Activated CD8-positive, alpha-beta memory T cell treated with anti-CD3 and anti-CD28 coated beads, Interleukin-2, amount 50 U/mL, for 1 hour (primary cell): ENCODE data around the gene ADGRL1.

Source experiments
- DNase-seq: peaks from one replicate; pipeline ENCODE4 v3.0.0-alpha.2; 2020; ENCODE audit errors: extremely low read depth

The ADGRL1 gene

DNA sequence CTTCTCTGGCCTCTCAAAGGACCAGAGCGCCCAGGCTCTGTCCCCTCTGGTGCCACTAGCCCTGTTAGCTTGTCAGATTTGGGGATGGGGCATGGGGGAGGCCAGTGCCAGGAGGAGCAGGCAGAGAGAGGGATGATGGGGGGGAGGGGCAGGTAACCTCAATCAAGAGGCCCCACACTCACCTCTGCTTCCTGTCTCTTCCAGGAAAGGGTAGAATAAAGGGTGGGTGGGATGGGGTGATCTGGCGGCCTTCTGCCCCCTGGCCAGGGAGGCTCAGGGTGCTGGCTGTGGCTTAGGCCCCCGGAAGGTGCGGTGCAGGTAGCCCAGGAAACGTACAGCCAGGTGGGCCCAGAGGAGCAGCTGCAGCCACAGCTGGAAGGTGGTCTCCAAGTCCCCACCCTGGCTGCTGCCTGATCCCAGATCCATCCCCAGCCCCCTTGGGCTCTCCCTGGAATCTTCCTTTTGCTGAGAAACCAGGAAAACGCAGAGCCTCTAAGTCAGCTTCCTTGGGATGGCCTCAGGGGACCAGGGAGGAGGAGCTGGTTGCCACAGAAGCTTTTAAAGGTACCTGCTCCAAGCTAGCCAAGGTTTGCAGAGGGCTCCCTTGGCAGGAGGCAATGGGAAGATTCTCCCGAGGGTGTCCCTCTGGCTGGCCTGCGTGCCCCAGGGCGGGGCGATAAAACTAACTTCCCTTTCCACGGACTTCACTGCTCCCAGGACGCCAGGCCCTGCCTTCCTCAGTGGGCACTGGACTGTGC is 93.7 kb downstream of the ADGRL1 start:
- DNase-seq: no peak

DNA sequence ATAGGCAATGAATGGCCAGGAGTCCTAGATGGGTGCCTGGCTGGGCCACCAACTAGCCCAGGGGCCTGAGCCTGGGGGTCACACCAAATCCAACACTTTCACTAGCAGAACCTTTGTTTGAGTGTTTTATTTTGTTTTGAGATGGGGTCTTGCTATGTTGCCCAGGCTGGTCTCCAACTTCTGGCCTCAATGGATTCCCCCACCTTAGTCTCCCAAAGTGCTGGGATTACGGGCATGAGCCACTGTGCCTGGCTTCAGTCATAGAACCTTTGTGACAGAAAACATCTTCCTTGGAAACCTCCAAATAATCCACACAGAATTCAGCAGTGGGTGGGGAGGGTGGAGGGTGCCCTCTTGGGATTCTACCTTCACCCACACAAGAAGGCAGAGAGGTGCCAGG is 94.5 kb downstream of the ADGRL1 start:
- no peak for DNase-seq

DNA sequence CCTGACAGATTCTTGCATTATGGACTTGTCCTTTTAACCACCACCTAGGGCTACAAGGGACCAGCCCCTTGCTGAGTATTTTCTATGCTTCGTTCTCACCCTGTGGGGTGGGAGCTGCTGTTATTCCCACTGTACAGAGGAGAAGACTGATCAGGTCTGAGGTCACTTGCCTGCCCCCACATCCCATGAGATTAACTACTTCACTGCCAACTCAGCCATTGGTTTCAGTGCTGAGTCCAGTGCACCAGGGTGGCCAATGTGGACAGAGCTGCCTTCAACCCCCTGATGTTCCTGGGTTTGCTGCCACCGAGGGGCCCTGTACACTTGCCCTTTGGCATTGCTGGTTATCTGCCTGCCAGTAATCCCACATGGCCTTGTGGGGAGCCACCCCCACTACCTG is 95.3 kb downstream of the ADGRL1 start:
- no peak for DNase-seq

DNA sequence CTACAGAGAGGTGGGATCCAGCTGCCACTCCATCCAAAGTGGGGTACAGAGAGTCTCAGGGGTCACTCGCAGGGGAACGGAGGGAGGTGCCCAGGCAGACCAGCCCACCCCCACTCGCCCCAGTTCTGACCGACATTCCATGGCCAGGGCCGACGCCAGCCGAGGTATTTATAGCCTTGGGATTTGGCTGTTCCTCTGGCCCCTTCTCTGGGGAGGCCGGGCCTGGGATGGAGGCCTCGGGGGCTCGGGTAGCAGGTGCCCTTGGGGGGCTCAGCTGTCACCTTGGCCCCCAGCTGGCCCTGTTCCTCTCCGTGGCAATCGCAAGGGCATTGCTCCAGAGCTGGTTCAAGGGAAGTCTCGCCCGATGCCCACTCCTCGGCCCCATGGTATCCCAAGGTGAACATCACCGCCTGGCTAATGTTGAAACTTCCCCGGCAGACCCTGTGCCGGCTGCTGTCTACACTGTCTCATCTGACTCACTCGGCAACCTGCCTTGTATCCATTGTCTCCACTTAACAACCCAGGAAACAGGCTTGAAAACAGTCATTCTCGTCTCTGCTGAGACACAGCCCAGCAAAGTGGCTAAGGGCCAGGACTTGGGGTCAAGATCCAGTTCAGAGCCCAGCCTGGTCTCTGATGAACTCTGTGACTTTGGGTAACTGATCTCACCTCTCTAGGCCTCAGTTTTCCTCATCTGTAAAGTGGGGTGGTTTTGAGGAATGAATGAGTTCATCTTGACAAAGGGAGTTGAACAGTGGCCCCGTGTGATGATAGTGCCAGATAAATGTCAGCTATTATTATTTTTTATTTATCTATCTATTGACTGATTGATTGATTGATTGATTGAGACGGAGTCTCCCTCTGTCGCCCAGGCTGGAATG is 98.1 kb downstream of the ADGRL1 start:
- no peak for DNase-seq

DNA sequence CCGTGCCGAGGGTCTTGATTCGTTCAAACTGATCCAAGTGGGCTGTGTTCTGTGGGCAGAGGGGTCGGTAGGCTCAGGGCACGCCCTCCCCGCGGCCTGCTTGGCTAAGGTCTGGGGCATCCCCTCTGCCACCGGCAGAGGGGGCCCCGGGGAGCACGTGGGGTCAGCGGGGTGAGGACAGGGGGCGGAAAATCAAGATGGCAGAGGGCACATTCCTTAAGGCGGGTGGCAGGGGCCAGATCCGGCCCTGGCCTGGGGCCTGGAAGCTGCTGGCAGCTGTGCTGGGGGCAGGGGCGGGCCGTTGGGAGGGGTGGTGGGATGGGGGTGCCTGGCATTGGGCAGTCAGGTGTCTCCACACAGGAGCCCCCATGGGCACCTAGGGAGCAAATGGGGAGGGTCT is 99.1 kb downstream of the ADGRL1 start:
- DNase-seq: no peak

DNA sequence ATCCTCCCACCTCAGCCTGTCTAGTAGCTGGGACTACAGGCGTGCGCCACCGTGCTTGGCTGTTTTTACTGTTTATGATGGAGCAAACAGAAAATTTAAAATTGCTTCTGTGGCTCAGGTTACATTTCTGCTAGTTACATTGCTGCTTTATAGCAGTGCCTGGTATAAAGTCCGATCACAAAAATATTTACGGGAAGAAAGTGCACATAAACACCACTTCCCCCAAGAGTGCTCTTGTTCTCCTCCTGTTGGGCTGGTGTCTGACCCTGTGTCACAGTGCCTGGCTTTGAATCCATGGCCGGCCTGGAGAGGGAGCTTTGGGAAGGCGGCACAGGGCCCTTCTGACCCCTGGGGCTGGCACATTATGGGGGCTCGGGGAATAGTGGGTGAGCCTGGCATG is 100.3 kb downstream of the ADGRL1 start:
- DNase-seq: no peak

DNA sequence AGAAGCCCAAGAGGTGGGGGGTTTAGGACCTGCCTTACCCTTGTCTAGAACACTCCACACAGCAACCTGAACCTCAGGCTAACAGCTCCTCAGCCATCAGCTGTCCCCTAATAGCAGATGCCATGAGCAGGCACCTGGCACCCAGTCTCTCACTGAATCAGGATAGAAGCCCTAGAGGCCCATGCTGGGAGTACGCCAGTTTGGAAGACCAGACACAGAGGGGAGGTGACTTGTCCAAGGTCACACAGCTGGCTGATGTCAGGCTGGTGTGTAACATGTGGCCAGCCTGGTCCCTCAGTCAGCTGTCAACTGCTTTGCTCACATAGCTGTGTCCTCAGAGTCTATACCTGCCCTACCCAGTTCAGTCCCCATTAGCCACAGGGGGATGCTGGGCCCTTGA is 102.7 kb downstream of the ADGRL1 start:
- DNase-seq: no peak

DNA sequence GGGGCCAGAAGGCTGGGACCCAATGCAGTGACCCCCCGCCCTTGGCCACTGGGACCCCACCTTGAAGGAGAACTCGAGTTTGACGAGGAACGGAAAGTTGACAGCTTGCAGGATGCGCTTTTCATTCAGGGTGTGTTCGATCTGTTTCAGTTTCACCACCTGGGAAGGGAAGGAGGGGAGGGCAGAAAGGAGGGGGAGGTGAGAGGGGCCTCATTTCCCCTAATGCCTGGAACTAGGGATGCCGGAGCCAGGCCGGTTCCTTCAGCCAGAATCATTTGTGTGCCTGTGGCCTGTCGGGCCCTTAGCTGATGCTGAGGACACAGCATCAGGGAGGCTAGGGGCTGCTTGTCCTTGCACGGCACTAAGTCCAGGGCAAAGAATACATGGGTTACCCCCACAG is 103.2 kb downstream of the ADGRL1 start:
- DNase-seq: no peak

DNA sequence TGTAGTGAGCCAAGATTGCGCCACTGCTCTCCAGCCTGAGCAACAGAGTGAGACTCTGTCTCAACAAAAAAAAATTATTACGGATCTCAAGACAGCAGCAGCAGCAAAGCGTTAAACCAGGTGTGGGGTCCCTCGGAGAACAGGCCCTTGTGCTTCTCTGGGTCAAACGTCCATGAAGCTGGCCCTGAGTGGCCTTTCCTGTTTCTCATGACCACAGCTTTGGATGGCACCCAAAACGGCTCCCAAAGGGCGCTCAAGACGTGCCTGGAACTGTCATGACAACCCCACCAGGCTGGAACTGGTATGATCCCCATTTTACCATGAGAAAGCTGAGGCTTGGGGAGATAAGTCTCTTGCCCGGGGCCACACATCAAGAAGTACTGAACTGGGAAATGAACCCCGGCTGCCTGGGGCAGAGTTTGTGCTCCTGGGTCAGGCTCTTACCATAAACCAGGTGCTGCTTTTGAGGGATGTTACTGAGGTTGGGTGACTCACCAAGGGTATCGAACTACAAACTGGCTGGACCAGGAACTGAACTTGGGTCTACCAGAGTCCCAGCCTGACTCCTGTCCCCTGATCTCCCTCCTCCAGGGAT is 103.8 kb downstream of the ADGRL1 start:
- no peak for DNase-seq

DNA sequence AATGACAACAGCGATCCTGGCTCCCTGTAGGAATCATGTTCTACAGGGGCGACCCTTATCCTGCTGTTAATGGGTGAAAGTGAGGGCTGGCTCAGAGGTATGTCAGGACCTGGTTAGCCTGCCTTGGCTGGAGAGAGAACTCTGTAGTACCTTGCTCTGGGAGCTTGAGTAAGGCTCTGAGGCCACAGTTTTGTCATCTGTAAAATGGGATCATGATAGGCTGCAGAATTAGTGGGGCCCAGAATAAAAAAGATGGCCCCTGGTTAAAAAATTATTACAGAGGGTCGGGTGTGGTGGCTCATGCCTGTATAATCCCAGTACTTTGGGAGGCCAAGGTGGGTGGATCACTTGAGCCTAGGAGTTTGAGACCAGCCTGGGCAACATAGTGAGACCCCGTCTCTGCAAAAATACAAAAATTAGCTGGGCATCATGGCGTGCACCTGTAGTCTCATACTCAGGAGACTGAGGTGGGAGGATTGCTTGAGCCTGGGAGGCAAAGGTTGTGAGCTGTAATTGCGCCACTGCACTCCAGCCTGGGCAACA is 104.9 kb downstream of the ADGRL1 start:
- DNase-seq: no peak
